CD14-positive monocyte (primary cell): ENCODE measurements around the gene CST1. TPM values are rescaled to one million over a fixed set of nuclear protein-coding genes. Genes with fewer than 3 reads are reported as not detected.

Experiments used
- DNase-seq, 3 donors: peaks; one replicate each; pipeline ENCODE4 v3.0.0-alpha.2; 2011 to 2022
- H2AFZ ChIP-seq: 2 replicates; pipeline ENCODE4 v1.6.0; 2012; ENCODE audit warnings: mild to moderate bottlenecking, low read depth, low read length, inconsistent platforms; ENCODE audit not compliant: insufficient read depth, poor library complexity, severe bottlenecking
- H3K27ac ChIP-seq, 2 donors: 1 replicate in 1 of 2; 2 replicates in 1 of 2; pipeline ENCODE4 v1.5.1; 2012 to 2013; ENCODE audit warnings: low read length in 2 of 2, control low read depth in 1 of 2, inconsistent platforms in 1 of 2, low read depth in 1 of 2, mild to moderate bottlenecking in 1 of 2
- H3K27me3 ChIP-seq, 2 donors: one replicate each; pipeline versions ENCODE4 v1.6.0 to v1.6.1; 2011 to 2013; ENCODE audit warnings: low read length in 2 of 2; ENCODE audit not compliant: control insufficient read depth in 2 of 2, insufficient read depth in 2 of 2
- H3K36me3 ChIP-seq, 2 donors: replicated peaks in 1 of 2; 1 replicate in 1 of 2; 2 replicates in 1 of 2; pipeline versions ENCODE4 v1.5.1 to v1.6.1; 2012 to 2013; ENCODE audit warnings: low read length in 2 of 2, control low read depth in 1 of 2, inconsistent platforms in 1 of 2, mild to moderate bottlenecking in 1 of 2; ENCODE audit not compliant: insufficient read depth in 2 of 2, control insufficient read depth in 1 of 2
- H3K4me1 ChIP-seq, 2 donors: 1 replicate in 1 of 2; 2 replicates in 1 of 2; pipeline versions ENCODE4 v1.5.1 to v1.6.1; 2012 to 2013; ENCODE audit warnings: low read length in 2 of 2, control low read depth in 1 of 2, inconsistent platforms in 1 of 2, mild to moderate bottlenecking in 1 of 2, moderate library complexity in 1 of 2; ENCODE audit not compliant: insufficient read depth in 2 of 2, control insufficient read depth in 1 of 2
- H3K4me2 ChIP-seq: replicated peaks from 2 replicates; pipeline ENCODE3; 2012; ENCODE audit warnings: low read length, moderate library complexity, mild to moderate bottlenecking; ENCODE audit not compliant: poor library complexity, severe bottlenecking; ENCODE audit errors: extremely low read depth
- H3K4me3 ChIP-seq, 3 experiments: fragments of 200-600 bp in 1 of 3; sonication (generic) in 1 of 3; replicated peaks in 1 of 3; 1 replicate in 2 of 3; 2 replicates in 1 of 3; pipeline ENCODE4 v1.5.1; 2011 to 2013; ENCODE audit warnings: low read length in 3 of 3, mild to moderate bottlenecking in 3 of 3, control low read depth in 2 of 3, low read depth in 2 of 3, inconsistent platforms in 1 of 3, moderate library complexity in 1 of 3
- H3K79me2 ChIP-seq: 2 replicates; pipeline ENCODE4 v1.6.0; 2012; ENCODE audit warnings: mild to moderate bottlenecking, control low read depth, inconsistent platforms, low read length, moderate library complexity; ENCODE audit not compliant: insufficient read depth
- H3K9ac ChIP-seq: 2 replicates; pipeline ENCODE4 v1.6.0; 2017; ENCODE audit warnings: low read length, mild to moderate bottlenecking; ENCODE audit not compliant: insufficient read depth, poor library complexity, severe bottlenecking
- H3K9me3 ChIP-seq, 2 donors: replicated peaks in 1 of 2; 1 replicate in 1 of 2; 2 replicates in 1 of 2; pipeline versions ENCODE4 v1.5.1 to v1.6.1; 2012 to 2013; ENCODE audit warnings: low read length in 2 of 2, control low read depth in 1 of 2; ENCODE audit not compliant: control insufficient read depth in 1 of 2, insufficient read depth in 1 of 2
- H4K20me1 ChIP-seq: 2 replicates; pipeline ENCODE4 v1.6.0; 2012; ENCODE audit warnings: mild to moderate bottlenecking, low read length, control low read depth, moderate library complexity; ENCODE audit not compliant: insufficient read depth
- H3K27ac Mint-ChIP-seq, 7 donors: one replicate each; pipeline ENCODE4 v1.8.0; 2020; ENCODE audit warnings: mild to moderate bottlenecking in 7 of 7, mixed read lengths in 7 of 7, moderate library complexity in 6 of 7, inconsistent platforms in 2 of 7
- H3K27me3 Mint-ChIP-seq, 3 donors: one replicate each; pipeline ENCODE4 v1.8.0; 2021 to 2022; ENCODE audit warnings: low read depth in 3 of 3, mild to moderate bottlenecking in 3 of 3, mixed read lengths in 3 of 3, moderate library complexity in 3 of 3, inconsistent platforms in 1 of 3
- H3K36me3 Mint-ChIP-seq, 2 donors: one replicate each; pipeline ENCODE4 v1.8.0; 2020; ENCODE audit warnings: mixed read lengths in 2 of 2, inconsistent platforms in 1 of 2, mild to moderate bottlenecking in 1 of 2
- H3K4me1 Mint-ChIP-seq: one replicate; pipeline ENCODE4 v1.8.0; 2020; ENCODE audit warnings: mild to moderate bottlenecking, mixed read lengths
- H3K4me3 Mint-ChIP-seq, 2 donors: one replicate each; pipeline ENCODE4 v1.8.0; 2020; ENCODE audit warnings: mild to moderate bottlenecking in 2 of 2, mixed read lengths in 2 of 2, moderate library complexity in 1 of 2
- H3K9me3 Mint-ChIP-seq, 7 donors: one replicate each; pipeline ENCODE4 v1.8.0; 2020 to 2022; ENCODE audit warnings: mixed read lengths in 7 of 7, mild to moderate bottlenecking in 6 of 7, moderate library complexity in 6 of 7, inconsistent platforms in 2 of 7
- WGBS: methylation state at CpG from one replicate; pipeline ENCODE4 v1.1.5; 2013; ENCODE audit warnings: missing lambda C conversion rate; ENCODE audit not compliant: insufficient coverage; 5-methylcytosine and 5-hydroxymethylcytosine counted together
- intact Hi-C, 2 donors: fragments of 100-400 bp; cut with micrococcal nuclease; formaldehyde crosslinking; loops; one replicate each; pipeline versions ENCODE4 v1.15.0 to v1.15.1; 2023
- polyA plus RNA-seq, 3 donors: library from polyadenylated mRNA; depleted of rRNA in 1 of 3; unstranded in 2 of 3; stranded (reverse) in 1 of 3; fragments of 300-500 nt in 2 of 3; fragments of >200 nt in 1 of 3; fragmentation: Illumina TruSeq in 2 of 3; gene quantifications; 1 replicate in 2 of 3; 2 replicates in 1 of 3; pipeline ENCODE4 v1.2.3, GENCODE V29; 2012 to 2021
- TF ChIP-seq, protein P1 (sequence below): fragments of 200-600 bp; IDR thresholded peaks from one replicate; pipeline ENCODE4 v1.8.0; 2022; ENCODE audit warnings: antibody characterized with exemption, mild to moderate bottlenecking

The CST1 gene
- polyA plus RNA-seq, 3 donors, result not detected

DNA sequence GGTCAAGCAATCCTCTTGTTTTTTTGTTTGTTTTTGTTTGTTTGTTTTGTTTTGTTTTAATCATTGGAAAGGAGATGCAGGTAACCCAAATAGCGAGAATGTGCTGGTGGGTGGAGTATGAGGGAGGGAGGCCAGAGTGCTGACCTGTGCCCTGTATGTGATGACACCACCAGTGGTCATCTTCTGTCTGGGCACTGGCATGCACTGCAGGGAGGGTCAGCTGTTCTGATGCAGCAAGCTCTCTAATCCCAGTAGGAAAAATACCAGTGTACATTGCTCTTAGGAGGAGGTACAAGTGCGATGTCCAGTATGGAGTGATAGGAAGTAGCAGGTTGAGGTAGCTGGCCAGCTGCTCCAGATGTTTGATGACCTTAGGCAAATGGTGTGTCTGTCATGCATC lies 2.9 kb upstream of the CST1 start:
- no peaks in the 10 kb centered on the region for H3K27me3 ChIP-seq
- peaks cover 1 to 9% (median 5%) of the 10 kb centered on the region in 3 donors for H3K27me3 Mint-ChIP-seq
- no peaks in the 10 kb centered on the region for H3K4me1 Mint-ChIP-seq
- no peak overlapping the region for H3K4me2 ChIP-seq
- intact Hi-C loops, result no loop called here
- no peaks in the 10 kb centered on the region for H3K36me3 ChIP-seq
- no peak overlapping the region for H3K27ac Mint-ChIP-seq
- H3K9me3 Mint-ChIP-seq, result peaks cover 0 to 3% (median 0%) of the 10 kb centered on the region in 7 donors
- no peak overlapping the region for H3K9ac ChIP-seq
- no peaks in the 10 kb centered on the region for H3K79me2 ChIP-seq
- H2AFZ ChIP-seq, result no peak overlapping the region
- 100% methylated on average over 2 of the region's 2 CpGs for WGBS
- DNase-seq, result no peak
- no peaks in the 10 kb centered on the region for H3K9me3 ChIP-seq
- TF ChIP-seq, protein P1, sequence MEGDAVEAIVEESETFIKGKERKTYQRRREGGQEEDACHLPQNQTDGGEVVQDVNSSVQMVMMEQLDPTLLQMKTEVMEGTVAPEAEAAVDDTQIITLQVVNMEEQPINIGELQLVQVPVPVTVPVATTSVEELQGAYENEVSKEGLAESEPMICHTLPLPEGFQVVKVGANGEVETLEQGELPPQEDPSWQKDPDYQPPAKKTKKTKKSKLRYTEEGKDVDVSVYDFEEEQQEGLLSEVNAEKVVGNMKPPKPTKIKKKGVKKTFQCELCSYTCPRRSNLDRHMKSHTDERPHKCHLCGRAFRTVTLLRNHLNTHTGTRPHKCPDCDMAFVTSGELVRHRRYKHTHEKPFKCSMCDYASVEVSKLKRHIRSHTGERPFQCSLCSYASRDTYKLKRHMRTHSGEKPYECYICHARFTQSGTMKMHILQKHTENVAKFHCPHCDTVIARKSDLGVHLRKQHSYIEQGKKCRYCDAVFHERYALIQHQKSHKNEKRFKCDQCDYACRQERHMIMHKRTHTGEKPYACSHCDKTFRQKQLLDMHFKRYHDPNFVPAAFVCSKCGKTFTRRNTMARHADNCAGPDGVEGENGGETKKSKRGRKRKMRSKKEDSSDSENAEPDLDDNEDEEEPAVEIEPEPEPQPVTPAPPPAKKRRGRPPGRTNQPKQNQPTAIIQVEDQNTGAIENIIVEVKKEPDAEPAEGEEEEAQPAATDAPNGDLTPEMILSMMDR, result no peak
- H3K27ac ChIP-seq, result no peak overlapping the region
- no peak overlapping the region for H3K4me3 ChIP-seq
- no peaks in the 10 kb centered on the region for H3K4me1 ChIP-seq
- H4K20me1 ChIP-seq, result no peaks in the 10 kb centered on the region
- no peaks in the 10 kb centered on the region for H3K36me3 Mint-ChIP-seq
- no peak overlapping the region for H3K4me3 Mint-ChIP-seq

DNA sequence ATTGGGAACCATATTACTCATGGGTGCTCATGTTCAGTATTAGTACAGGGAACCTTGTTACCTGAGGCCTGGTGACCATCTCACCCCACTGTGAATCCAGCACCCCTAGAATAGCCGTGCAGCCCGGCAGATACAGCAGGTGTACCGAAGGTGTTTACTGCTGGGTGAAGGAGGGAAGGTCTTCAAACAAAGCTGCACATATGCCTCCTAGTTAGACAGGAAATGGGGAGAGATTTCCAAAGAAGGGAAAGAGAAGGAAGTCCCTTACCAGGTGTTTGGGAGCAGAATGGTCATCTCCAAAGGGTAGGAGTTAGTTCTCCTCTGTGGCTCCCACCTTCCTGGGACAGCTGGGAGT lies 2.4 kb upstream of the CST1 start:
- Mint-ChIP-seq H3K9me3 (peaks cover 0 to 3% (median 0%) of the 10 kb centered on the region in 7 donors), H3K4me1 (no peaks in the 10 kb centered on the region), H3K36me3 (no peaks in the 10 kb centered on the region), H3K4me3 (no peak overlapping the region), H3K27ac (no peak overlapping the region), H3K27me3 (peaks cover 1 to 9% (median 5%) of the 10 kb centered on the region in 3 donors)
- TF ChIP-seq, protein P1, result no peak
- no peak overlapping the region for H2AFZ ChIP-seq
- H3K36me3 ChIP-seq, result no peaks in the 10 kb centered on the region
- no peaks in the 10 kb centered on the region for H4K20me1 ChIP-seq
- intact Hi-C loops, result no loop called here
- no peaks in the 10 kb centered on the region for H3K4me1 ChIP-seq
- H3K9me3 ChIP-seq, result no peaks in the 10 kb centered on the region
- no peaks in the 10 kb centered on the region for H3K27me3 ChIP-seq
- WGBS, result 100% methylated on average over 1 of the region's 3 CpGs
- H3K4me3 ChIP-seq, result no peak overlapping the region
- H3K79me2 ChIP-seq, result no peaks in the 10 kb centered on the region
- no peak overlapping the region for H3K4me2 ChIP-seq
- no peak overlapping the region for H3K27ac ChIP-seq
- no peak overlapping the region for H3K9ac ChIP-seq
- no peak for DNase-seq
